Brain microvascular endothelial cell (primary cell): ENCODE results near the gene MAJIN.

Experiments
- DNase-seq: peaks from one replicate; pipeline ENCODE4 v3.0.0-alpha.2; 2020
- H3K27ac ChIP-seq: fragments of 250-450 bp; sonication (Bioruptor Pico); 2 replicates; pipeline ENCODE4 v1.5.1; 2020; ENCODE audit warnings: mild to moderate bottlenecking, moderate library complexity
- H3K27me3 ChIP-seq: fragments of 250-450 bp; sonication (Bioruptor Pico); replicated peaks from 2 replicates; pipeline ENCODE4 v1.5.1; 2020; ENCODE audit warnings: mild to moderate bottlenecking
- H3K36me3 ChIP-seq: fragments of 250-450 bp; sonication (Bioruptor Pico); replicated peaks from 2 replicates; pipeline ENCODE4 v1.5.1; 2020; ENCODE audit warnings: mild to moderate bottlenecking
- H3K4me3 ChIP-seq: 2 replicates; pipeline ENCODE4 v1.5.1; 2011; ENCODE audit warnings: low read depth, mild to moderate bottlenecking, control low read depth, low read length, moderate library complexity
- in situ Hi-C: cut with HindIII; loops from 2 replicates; pipeline ENCODE4 v1.10.0; 2017; ENCODE audit warnings: low sequenced_read_pairs, low pct_ligation_motif_present
- TF ChIP-seq, protein P1 (sequence below): IDR thresholded peaks from 2 replicates; pipeline ENCODE4 v1.5.1; 2011; ENCODE audit warnings: low read depth, mild to moderate bottlenecking, moderate library complexity, low read length, control low read depth, inconsistent platforms; ENCODE audit errors: missing control alignments

The MAJIN gene

DNA sequence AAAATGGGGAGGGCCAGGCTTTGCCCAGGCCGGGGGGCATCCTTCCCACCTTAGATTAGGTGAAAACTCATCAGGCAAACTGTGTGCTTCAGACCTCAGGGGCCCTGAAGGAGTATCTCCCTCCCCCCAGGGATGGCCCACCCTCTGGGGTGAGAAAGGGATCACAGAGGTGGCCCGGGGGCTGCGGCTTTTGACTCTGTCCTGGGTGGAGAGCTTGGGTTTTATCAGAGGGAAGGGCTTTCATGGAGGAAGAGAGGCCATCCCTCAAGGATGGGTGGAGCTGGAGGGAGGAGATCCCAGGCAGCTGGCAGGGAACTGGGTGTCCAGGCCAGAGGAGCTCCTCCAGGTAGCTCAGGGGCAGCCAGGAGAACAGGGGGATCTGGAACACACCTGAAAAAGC, 50.5 kb downstream of the MAJIN start:
- H3K27me3 ChIP-seq = no peaks in the 10 kb centered on the region
- TF ChIP-seq, protein P1, sequence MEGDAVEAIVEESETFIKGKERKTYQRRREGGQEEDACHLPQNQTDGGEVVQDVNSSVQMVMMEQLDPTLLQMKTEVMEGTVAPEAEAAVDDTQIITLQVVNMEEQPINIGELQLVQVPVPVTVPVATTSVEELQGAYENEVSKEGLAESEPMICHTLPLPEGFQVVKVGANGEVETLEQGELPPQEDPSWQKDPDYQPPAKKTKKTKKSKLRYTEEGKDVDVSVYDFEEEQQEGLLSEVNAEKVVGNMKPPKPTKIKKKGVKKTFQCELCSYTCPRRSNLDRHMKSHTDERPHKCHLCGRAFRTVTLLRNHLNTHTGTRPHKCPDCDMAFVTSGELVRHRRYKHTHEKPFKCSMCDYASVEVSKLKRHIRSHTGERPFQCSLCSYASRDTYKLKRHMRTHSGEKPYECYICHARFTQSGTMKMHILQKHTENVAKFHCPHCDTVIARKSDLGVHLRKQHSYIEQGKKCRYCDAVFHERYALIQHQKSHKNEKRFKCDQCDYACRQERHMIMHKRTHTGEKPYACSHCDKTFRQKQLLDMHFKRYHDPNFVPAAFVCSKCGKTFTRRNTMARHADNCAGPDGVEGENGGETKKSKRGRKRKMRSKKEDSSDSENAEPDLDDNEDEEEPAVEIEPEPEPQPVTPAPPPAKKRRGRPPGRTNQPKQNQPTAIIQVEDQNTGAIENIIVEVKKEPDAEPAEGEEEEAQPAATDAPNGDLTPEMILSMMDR = no peak
- no peak overlapping the region for H3K4me3 ChIP-seq
- H3K36me3 ChIP-seq = peaks cover under 1% of the 10 kb centered on the region
- H3K27ac ChIP-seq = no peak overlapping the region
- in situ Hi-C loops = no loop called here
- DNase-seq = no peak

GRCh38 chr11:64920124-64920523, 51.8 kb downstream of the MAJIN start:
- H3K4me3 ChIP-seq = no peak overlapping the region
- no peak overlapping the region for H3K27ac ChIP-seq
- H3K36me3 ChIP-seq = no peaks in the 10 kb centered on the region
- H3K27me3 ChIP-seq = no peaks in the 10 kb centered on the region
- TF ChIP-seq, protein P1 = no peak
- in situ Hi-C loops = no loop called here
- DNase-seq = no peak

DNA sequence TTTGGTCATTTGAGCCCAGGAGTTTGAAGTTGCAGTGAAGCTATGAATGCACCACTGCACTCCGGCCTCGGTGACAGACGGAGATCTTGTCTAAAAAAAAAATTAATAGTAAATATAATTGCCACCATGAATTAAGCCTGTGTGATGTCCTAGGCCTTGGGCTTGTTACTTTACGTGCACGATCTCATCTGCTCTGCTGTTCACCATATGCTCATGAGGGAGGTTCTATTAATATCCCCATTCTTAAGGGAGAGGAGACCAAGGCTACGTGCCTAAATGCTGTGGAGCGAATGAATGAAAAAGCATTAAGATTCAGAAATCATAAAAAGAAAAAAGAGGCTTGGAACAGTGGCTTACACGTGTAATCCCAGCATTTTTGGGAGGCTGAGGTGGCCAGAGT, 52.3 kb downstream of the MAJIN start:
- in situ Hi-C loops = no loop called here
- H3K27ac ChIP-seq = no peak overlapping the region
- no peaks in the 10 kb centered on the region for H3K27me3 ChIP-seq
- TF ChIP-seq, protein P1 = no peak
- no peaks in the 10 kb centered on the region for H3K36me3 ChIP-seq
- no peak for DNase-seq
- H3K4me3 ChIP-seq = no peak overlapping the region

DNA sequence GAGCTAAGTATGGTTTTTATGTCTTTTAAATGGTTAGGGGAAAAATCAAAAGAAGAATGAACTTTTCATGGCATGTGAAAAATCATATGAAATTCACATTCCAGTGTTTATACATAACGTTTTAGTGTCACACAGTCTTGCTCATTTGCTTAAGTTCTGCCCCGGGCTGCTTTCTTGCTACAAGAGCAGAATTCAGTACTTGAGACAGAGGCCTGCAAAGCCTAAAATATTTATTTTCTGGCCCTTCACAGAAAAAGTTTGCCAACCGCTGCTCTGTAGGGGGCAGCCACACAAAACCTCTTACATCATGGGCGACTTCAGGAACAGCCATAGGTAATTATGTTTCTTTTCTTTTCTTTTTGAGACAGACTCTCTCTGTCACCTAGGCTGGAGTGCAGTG, 53.9 kb downstream of the MAJIN start:
- DNase-seq = peak; percentile 43
- in situ Hi-C loops = no loop called here
- no peaks in the 10 kb centered on the region for H3K27me3 ChIP-seq
- TF ChIP-seq, protein P1 = peak; percentile 55
- H3K36me3 ChIP-seq = peaks cover 8% of the 10 kb centered on the region
- peak overlapping the region; percentile 37 for H3K27ac ChIP-seq
- H3K4me3 ChIP-seq = peak overlapping the region; percentile 58

- peak overlapping the region; percentile 58 for H3K4me3 ChIP-seq
- in situ Hi-C loops = no loop called here
- TF ChIP-seq, protein P1 = no peak
- peaks cover 12% of the 10 kb centered on the region for H3K36me3 ChIP-seq
- H3K27me3 ChIP-seq = no peaks in the 10 kb centered on the region
- no peak for DNase-seq
- H3K27ac ChIP-seq = peak overlapping the region; percentile 37
Measured at GRCh38 chr11:64917663-64917995, 54.3 kb downstream of the MAJIN start.
